Ishikawa (cell line): ENCODE measurements around the gene PODN.

ENCODE experiments used
- CREB1 ChIP-seq: IDR thresholded peaks from 2 replicates; pipeline ENCODE4 v1.6.1; 2012; ENCODE audit warnings: low read depth
- EP300 ChIP-seq: IDR thresholded peaks from 2 replicates; pipeline ENCODE4 v1.6.1; 2012; ENCODE audit warnings: borderline replicate concordance
- RAD21 ChIP-seq: IDR thresholded peaks from 2 replicates; pipeline ENCODE4 v1.6.1; 2012; ENCODE audit warnings: low read depth
- TAF1 ChIP-seq: IDR thresholded peaks from 2 replicates; pipeline ENCODE4 v1.6.1; 2012; ENCODE audit warnings: low read depth, mild to moderate bottlenecking
- YY1 ChIP-seq: IDR thresholded peaks from 2 replicates; pipeline ENCODE4 v1.6.1; 2012; ENCODE audit warnings: low read depth
- ZBTB7A ChIP-seq: IDR thresholded peaks from 2 replicates; pipeline ENCODE4 v1.6.1; 2012; ENCODE audit warnings: low read depth

- TF ChIP-seq CREB1: no peak
- TF ChIP-seq RAD21: no peak
- no peak for TF ChIP-seq TAF1
- TF ChIP-seq EP300: no peak
- no peak for TF ChIP-seq YY1
- TF ChIP-seq ZBTB7A: no peak
These were observed 23.4 kb upstream of the PODN start for GRCh38 chr1:53038566-53038965.
